Measurements from ENCODE around the gene SLC7A14.

GRCh38 chr3:170484869-170485268, 101.0 kb downstream of the SLC7A14 start:
- TF ChIP-seq CTCF (IDR thresholded peaks at IDR 0.05; ENCODE audit: low read depth, low read length) (no peak), POLR2A (IDR thresholded peaks at IDR 0.05; ENCODE audit: extremely low read depth, insufficient read length) (no peak), MAX (IDR thresholded peaks at IDR 0.05; ENCODE audit: low read depth, low read length) (no peak), MYC (IDR thresholded peaks at IDR 0.05; ENCODE audit: low read depth, low read length) (no peak)

Measured in NB4 (cell line).